ENCODE results near the gene ANGPTL7. TPM values are rescaled to one million over a fixed set of nuclear protein-coding genes. Genes with fewer than 3 reads are reported as not detected.

ANGPTL7 gene
- not detected for total RNA-seq
- not detected for total RNA-seq (2013)

GRCh38 chr1:11188858-11189451, at the start of gene ANGPTL7:
ANGPTL7 (plus strand) TSS chr1:11189355; CDS start chr1:11189580, 225 bp downstream.
- 97% methylated on average over 6 of the region's 8 CpGs for WGBS (ENCODE audit: insufficient coverage)
- Mint-ChIP-seq H3K27ac (peak within 1 kb of the TSS in 1 of 2 donors; percentile 40), H3K36me3 (peaks cover 8% of the 10 kb centered on the region), H3K4me1 (no peaks in the 10 kb centered on the region), H3K27me3 (ENCODE audit: low read depth in 2 of 2) (no peaks in the 10 kb centered on the region), H3K4me3 (no peak within 1 kb of the TSS), H3K9me3 (no peaks in the 10 kb centered on the region)
- Histone ChIP-seq H3K4me1 (ENCODE audit: control insufficient read depth, insufficient read depth, low read length) (no peaks in the 10 kb centered on the region), H3K27me3 (ENCODE audit: control insufficient read depth, insufficient read depth, low read length) (no peaks in the 10 kb centered on the region), H3K4me3 (ENCODE audit: low read length) (no peak within 1 kb of the TSS), H3K36me3 (ENCODE audit: control insufficient read depth, insufficient read depth, low read length) (peaks cover 40% of the 10 kb centered on the region), H3K9me3 (ENCODE audit: control insufficient read depth, insufficient read depth, low read length) (no peaks in the 10 kb centered on the region), H3K27ac (ENCODE audit: low read length) (no peak within 1 kb of the TSS)
- DNase-seq = no peak
- ATAC-seq = no peak
- intact Hi-C loops (cut with micrococcal nuclease) = no loop called here
- no peak for TF ChIP-seq CTCF (IDR thresholded peaks at IDR 0.05)

GRCh38 chr1:11142618-11143391, 46.4 kb upstream of the ANGPTL7 start:
- ATAC-seq (no peak), DNase-seq (no peak)
- no peaks in the 10 kb centered on the region for H3K4me1 ChIP-seq (ENCODE audit: control insufficient read depth, insufficient read depth, low read length)
- no peaks in the 10 kb centered on the region for H3K9me3 ChIP-seq (ENCODE audit: control insufficient read depth, insufficient read depth, low read length)
- H3K27ac ChIP-seq (ENCODE audit: low read length) = no peak overlapping the region
- H3K27me3 Mint-ChIP-seq (ENCODE audit: low read depth in 2 of 2) = no peaks in the 10 kb centered on the region
- intact Hi-C loops (cut with micrococcal nuclease) = no loop called here
- no peak overlapping the region for H3K4me3 Mint-ChIP-seq
- no peak for TF ChIP-seq CTCF (IDR thresholded peaks at IDR 0.05)
- WGBS (ENCODE audit: insufficient coverage) = 96% methylated on average over 4 of the region's 4 CpGs
- H3K36me3 ChIP-seq (ENCODE audit: control insufficient read depth, insufficient read depth, low read length) = peaks cover 65% of the 10 kb centered on the region
- H3K36me3 Mint-ChIP-seq = peaks cover 28% of the 10 kb centered on the region
- no peak overlapping the region for H3K4me3 ChIP-seq (ENCODE audit: low read length)
- H3K9me3 Mint-ChIP-seq = no peaks in the 10 kb centered on the region
- H3K27me3 ChIP-seq (ENCODE audit: control insufficient read depth, insufficient read depth, low read length) = no peaks in the 10 kb centered on the region
- no peak overlapping the region for H3K27ac Mint-ChIP-seq
- H3K4me1 Mint-ChIP-seq = no peaks in the 10 kb centered on the region

GRCh38 chr1:11143401-11143800, 45.8 kb upstream of the ANGPTL7 start:
- DNase-seq = no peak
- H3K27ac ChIP-seq (ENCODE audit: low read length) = no peak overlapping the region
- Mint-ChIP-seq H3K27ac (peak overlapping the region in 1 of 2 donors; percentile 11), H3K36me3 (peaks cover 28% of the 10 kb centered on the region), H3K27me3 (ENCODE audit: low read depth in 2 of 2) (no peaks in the 10 kb centered on the region), H3K4me3 (no peak overlapping the region), H3K9me3 (no peaks in the 10 kb centered on the region), H3K4me1 (no peaks in the 10 kb centered on the region)
- no peak for TF ChIP-seq CTCF (IDR thresholded peaks at IDR 0.05)
- H3K36me3 ChIP-seq (ENCODE audit: control insufficient read depth, insufficient read depth, low read length) = peaks cover 65% of the 10 kb centered on the region
- H3K4me3 ChIP-seq (ENCODE audit: low read length) = no peak overlapping the region
- no peaks in the 10 kb centered on the region for H3K4me1 ChIP-seq (ENCODE audit: control insufficient read depth, insufficient read depth, low read length)
- H3K9me3 ChIP-seq (ENCODE audit: control insufficient read depth, insufficient read depth, low read length) = no peaks in the 10 kb centered on the region
- no peaks in the 10 kb centered on the region for H3K27me3 ChIP-seq (ENCODE audit: control insufficient read depth, insufficient read depth, low read length)
- intact Hi-C loops (cut with micrococcal nuclease) = no loop called here
- ATAC-seq = no peak
- 99% methylated on average over 4 of the region's 5 CpGs for whole genome bisulfite sequencing (ENCODE audit: insufficient coverage)

Measured in natural killer cell (primary cell).